Globus pallidus (tissue), 1 donor: ENCODE data around the gene PCDH9.
"Not testable (repeated sequence)": the region's sequence is repeated elsewhere in the genome, so short reads cannot be mapped to it uniquely, and the experiment has no call there.

Source experiments
- DNase-seq: peaks from one replicate; pipeline ENCODE4 v3.0.0-alpha.2; 2015; ENCODE audit warnings: low spot score

Gene PCDH9

GRCh38 chr13:66835040-66835628, 395.0 kb downstream of the PCDH9 start:
- peak; percentile 90 for DNase-seq

DNA sequence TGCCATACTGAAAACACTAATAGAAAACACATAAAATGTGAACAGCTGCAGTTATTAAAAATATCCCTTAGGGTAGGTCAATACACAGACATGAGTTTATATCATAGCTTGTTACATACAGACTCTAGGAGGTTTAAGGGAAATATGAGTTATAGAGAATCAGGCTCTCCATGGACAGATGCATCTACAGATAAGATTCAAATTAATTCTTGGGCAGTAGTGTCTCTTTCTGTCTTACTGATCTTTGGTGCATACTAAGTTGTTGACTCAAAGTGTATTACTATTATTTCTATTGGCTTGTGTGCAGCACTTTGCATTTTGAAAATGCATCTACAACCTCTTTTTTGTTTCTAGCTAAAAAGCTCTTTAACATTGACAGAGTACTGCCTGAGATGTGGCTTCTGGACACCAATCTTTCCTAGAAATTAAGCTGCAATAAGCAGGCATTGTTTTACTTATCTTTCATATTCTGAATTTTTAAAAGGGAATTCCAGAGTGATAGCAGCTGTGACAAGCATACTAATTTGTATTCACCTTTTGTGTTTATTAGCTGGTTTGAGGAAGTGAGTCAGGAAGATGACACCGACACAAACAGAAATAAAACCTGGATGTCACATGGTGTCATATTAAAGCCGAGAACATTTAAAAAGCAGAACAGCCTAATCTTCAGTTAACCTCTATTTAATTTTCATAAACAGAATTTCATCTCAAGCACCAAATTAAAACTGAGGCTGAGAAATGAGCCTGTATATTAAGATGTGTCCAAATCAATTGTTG, 399.0 kb downstream of the PCDH9 start:
- no peak for DNase-seq

DNA sequence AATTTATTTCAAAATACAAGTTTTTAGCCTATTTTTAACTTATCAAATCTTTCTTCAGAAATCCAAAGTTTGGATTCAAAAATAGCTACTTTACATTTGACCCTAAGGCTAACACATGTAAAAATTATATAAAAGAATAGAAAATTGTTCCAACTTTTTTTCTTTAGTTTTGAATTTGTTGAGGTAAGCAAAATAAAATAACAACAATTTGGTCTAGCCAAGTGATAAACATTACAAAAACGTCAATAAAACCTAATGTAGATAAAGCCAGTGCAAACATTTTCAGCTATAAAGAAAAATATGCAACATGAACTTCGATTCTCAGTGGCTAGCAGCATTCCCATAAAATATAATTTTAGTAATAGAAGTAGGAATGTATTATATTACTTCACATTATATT, 400.3 kb downstream of the PCDH9 start:
- no peak for DNase-seq

GRCh38 chr13:66826398-66826797, 403.7 kb downstream of the PCDH9 start:
- DNase-seq: no peak

DNA sequence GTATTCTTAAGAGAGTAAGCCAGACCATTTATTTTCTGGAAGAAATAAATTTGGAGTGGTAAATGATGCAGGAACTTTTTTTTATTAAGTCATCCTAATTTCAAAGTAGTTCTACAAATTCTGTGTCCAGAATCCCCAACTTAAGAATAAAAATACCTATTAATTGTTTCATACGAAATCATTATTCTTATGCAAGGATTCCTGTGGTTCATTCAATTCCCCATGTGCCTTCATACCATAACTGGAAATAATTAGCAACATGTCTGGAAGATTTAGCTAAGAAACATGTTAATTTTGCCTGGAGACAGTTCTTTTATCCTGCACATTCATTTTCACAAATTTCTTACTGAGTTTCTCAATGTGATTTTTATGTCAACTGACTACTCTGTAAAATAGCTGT, 408.6 kb downstream of the PCDH9 start:
- DNase-seq: no peak

DNA sequence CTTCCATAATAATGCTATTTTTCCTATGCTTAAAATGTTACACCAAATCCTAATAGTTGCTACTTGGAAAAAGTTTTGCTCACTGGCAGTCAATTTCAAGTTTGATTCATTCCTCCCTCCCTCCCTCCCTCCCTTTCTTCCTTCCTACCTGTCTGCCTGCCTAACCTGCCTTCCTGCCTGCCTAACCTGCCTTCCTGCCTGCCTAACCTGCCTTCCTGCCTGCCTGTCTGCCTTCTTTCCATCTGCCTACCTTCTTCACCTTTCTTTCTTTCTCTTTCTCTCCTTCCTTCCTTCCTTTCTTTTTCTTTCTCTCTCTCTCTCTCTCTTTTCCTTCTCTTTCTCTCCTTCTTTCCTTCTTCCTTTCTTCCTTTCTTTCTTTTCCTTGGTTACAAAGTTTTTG, 418.7 kb downstream of the PCDH9 start:
- DNase-seq: no peak

DNA sequence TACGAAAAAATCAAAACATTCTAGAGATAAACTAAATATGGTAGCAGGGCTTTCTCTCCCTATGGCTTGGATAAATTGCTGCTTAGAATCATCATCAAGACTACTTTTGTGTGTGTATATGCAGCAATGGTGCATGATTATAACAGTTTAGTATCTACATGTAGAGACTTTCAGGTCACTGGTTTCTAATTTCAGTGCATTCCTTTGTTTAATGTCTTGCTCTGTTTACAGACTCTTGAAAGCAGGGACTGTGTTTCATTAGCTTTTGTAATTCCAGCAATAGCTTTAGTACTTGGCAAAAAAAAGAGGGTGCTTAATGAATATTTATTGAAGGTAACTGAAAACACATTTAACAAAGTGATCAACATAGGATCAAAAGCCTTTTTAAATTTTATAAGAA, 420.7 kb downstream of the PCDH9 start:
- DNase-seq: no peak

- DNase-seq: no peak
Observed at GRCh38 chr13:66807251-66807650, 422.9 kb downstream of the PCDH9 start.

GRCh38 chr13:66805657-66806056, 424.5 kb downstream of the PCDH9 start:
- no peak for DNase-seq

- DNase-seq: no peak
Observed at GRCh38 chr13:66803808-66804456, 426.2 kb downstream of the PCDH9 start.

DNA sequence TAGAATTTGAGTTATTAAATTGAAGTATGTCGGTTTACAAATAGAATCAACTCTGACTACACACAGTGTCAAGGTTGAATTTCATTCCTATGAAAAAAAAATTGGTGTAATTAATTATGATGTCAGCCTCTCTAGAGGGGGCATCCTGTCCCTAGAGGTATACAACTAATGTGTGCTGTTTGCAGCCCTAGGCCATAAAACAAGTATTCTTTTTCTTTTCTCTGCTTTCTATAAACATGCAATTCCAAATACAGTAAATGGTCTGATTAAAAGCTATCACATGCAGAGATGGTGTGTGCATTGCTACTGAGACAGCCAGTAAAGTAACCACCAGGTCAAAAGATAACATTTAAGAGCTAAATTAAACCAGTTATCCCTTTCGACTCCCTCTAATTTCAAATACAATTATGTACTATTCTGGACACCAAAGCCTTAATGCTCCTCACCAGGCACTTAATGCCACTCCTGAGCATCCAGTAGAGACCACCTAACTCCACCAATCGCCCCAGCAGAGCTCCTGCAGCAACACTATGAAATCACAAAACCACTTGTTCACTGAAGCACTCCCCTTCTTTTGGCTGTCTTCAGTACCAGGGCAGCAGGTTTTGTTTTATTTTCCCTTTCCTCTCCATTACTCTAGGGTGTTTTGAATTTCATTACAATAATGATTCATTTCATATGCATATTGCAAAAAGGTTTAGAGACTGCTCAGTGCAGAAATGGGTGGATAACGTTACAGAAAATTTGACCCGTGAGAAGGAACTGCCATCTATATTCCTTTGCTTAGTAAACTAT, 426.9 kb downstream of the PCDH9 start:
- no peak for DNase-seq

DNA sequence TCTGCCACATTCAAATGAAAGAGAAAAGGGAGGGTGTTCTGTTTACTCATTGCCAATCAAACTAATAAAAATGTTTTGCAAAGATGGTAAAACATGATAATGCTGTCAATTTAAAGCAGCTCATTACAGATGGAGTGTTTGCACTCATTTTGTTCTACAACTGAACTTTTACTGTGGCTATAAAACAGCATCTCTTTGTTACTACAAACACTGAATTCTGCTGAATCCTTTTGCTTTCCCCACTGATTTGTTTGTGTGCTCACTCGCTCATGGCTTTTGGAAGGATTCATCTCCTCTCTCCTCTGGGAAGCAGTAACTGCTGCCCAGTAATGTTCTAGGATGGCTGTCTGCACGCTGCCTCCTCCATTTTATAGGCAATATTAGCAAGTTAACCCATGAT, 434.5 kb downstream of the PCDH9 start:
- DNase-seq: peak; percentile 83

- DNase-seq: no peak
Observed at GRCh38 chr13:66794340-66795031, 435.6 kb downstream of the PCDH9 start.

DNA sequence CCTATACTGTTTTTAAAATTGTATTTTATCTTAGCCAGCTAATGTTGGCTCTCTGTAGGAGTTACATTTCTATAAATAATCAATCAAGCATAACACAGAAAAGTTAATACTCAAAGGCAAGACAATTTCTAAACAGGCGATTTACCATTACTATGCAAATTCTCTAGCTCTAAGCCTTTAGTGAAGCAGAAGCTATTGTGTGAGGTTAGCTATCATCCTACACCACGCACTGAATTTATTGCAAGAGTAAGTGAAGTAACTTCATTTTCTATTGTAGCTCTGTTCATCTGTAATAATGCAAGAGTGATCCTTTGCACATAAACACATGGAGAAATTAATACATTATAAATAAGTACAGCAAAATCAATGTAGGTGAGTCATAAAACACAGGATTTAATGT, 439.3 kb downstream of the PCDH9 start:
- DNase-seq: no peak

GRCh38 chr13:66781241-66781640, 448.9 kb downstream of the PCDH9 start:
- no peak for DNase-seq

DNA sequence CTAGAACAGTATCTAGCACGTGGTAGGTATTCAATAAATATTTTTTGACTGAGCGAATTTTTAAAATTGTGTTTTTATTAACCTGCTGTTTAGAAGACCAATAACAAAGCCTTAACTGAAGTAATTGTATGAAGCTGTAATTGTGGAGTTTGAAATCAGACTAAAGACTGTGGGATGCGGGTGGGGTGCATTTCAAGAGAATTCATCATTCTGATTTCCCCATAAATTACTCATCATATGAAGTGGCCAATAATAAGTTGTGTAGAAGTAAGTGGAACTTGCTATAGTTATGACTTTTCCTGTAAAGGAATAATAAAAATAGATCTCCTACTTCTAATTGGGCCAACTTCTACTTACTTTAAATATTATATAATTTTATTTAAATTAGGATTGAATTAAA, 449.3 kb downstream of the PCDH9 start:
- DNase-seq: no peak

GRCh38 chr13:66778461-66778860, 451.7 kb downstream of the PCDH9 start:
- DNase-seq: no peak

- DNase-seq: no peak
Observed at GRCh38 chr13:66775196-66775595, 454.9 kb downstream of the PCDH9 start.

GRCh38 chr13:66774046-66774445, 456.1 kb downstream of the PCDH9 start:
- no peak for DNase-seq

DNA sequence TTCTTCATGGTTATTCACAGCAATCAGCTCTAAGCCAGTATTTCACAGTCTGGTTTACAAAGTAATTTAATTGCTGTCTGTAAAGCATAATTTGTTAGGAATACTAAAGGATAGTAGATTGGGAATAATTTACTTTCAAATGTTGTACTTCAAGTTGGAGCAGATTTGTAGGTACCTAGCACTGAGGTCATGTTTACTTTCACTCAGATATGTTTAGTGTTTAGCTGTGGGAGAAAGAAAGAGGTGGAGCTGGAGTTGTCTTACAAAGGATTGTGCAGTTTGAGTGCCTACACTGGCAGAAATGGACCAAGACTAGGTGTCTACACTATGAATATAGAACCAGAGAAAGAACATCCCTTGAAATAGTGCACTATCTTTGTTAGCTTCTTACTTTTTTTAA, 464.6 kb downstream of the PCDH9 start:
- DNase-seq: no peak

GRCh38 chr13:66760678-66761077, 469.5 kb downstream of the PCDH9 start:
- DNase-seq: not testable (repeated sequence)

DNA sequence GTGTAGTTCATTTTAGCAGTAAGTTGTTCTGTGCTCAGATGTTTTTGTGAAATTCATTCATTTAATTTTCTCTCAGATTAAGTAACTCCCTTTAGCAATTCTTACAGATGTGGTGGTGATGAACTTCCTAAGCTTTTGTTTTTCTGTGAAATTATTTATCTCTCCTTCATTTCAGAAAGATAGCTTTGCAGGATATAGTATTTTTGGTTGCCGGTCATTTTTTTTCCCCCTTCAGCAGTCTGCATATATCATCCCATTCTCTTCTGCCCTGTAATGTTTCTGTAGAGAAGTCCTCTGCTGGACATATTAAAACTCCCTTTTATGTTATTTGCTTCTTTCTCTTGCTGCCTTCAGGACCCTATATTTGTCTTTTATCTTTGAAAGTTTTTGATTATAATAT, 470.2 kb downstream of the PCDH9 start:
- DNase-seq: no peak
